K562 (cell line): ENCODE results near the gene CHM. TPM values are rescaled to one million over a fixed set of nuclear protein-coding genes. Genes with fewer than 3 reads are reported as not detected.

ENCODE experiments used
- microRNA counts: library from miRNA; unstranded; fragments of <30 nt; microRNA quantifications from one replicate; lab custom pipeline; 2016
- microRNA-seq: library from miRNA; unstranded; fragments of <30 nt; microRNA quantifications from one replicate; pipeline ENCODE4, GENCODE V29; 2018; ENCODE audit warnings: borderline microRNAs expressed
- polyA plus RNA-seq, 8 experiments: library from polyadenylated mRNA; depleted of rRNA in 4 of 8; stranded (reverse) in 5 of 8; unstranded in 3 of 8; fragments of >200 nt; fragmentation: Nextera tagmentation in 2 of 8; fragmentation: Illumina TruSeq in 1 of 8; extraction: Ambion mirVana in 2 of 8; extraction: Trizol in 1 of 8; gene quantifications; 2 replicates each; pipeline versions ENCODE4 v1.2.1 to v1.2.3, GENCODE V29; 2011 to 2014; ENCODE audit warnings: inconsistent platforms in 1 of 8, missing spikeins in 1 of 8
- small RNA-seq: library from RNA; depleted of rRNA; stranded (forward); fragments of <200 nt; gene quantifications from one replicate; pipeline ENCODE3, GENCODE V24; 2014
- total RNA-seq, 7 experiments: library from RNA; depleted of rRNA in 6 of 7; stranded (reverse); fragments of >200 nt in 6 of 7; fragmentation: Illumina TruSeq in 2 of 7; extraction: Trizol in 2 of 7; gene quantifications; 2 replicates each; pipeline versions ENCODE4 v1.2.1 to v1.2.3, GENCODE V29; 2011 to 2021; ENCODE audit warnings: low replicate concordance in 1 of 7

CHM gene
- total and polyA plus RNA-seq, 9 of the 15 experiments (the other 6 are each of a cell fraction or from before 2014, with no cell fraction given), result 2.2 to 9.0 (median 4.6) TPM

MicroRNAs within 50 kb of the gene (microRNA counts, 767-probe panel; counts per million panel counts)
- microRNA hsa-miR-1321 (lab: Ali Mortazavi, UCI), result not detected
- 1,779 counts per million, percentile 46 among the panel's probes with 10 or more counts for microRNA hsa-miR-361-3p (lab: Ali Mortazavi, UCI)
- microRNA hsa-miR-361-5p (lab: Ali Mortazavi, UCI), result 4,594 counts per million, percentile 86 among the panel's probes with 10 or more counts

Small RNA genes lying within 50 kb of the gene (microRNA-seq; reads per million reads assigned to microRNA genes)
- gene MIR1321 (not detected), gene MIR361 (618 reads per million, percentile 90 among the genes with 10 or more reads in this experiment)

Small RNA genes lying within 50 kb of the gene (small RNA-seq; reads per million reads assigned to genes)
- gene AL022401.1 (not detected), gene MIR361 (23.6 reads per million, percentile 97 among the genes with 10 or more reads in this experiment), gene NDUFA5P7 (not detected), gene RF00019 (not detected)

Other genes with a start within 250 kb of the CHM start
- gene DACH2, start 100.9 kb upstream of the CHM start, total RNA-seq (2014; rRNA removed), result not detected in 2 replicates
- gene DACH2, start 100.9 kb upstream of the CHM start, total RNA-seq (2014; rRNA removed; fragmentation: Illumina TruSeq; extraction: Trizol), result not detected in 2 replicates
- not detected in 2 replicates for gene DACH2, start 100.9 kb upstream of the CHM start, total RNA-seq (2015; rRNA removed; fragmentation: Illumina TruSeq; extraction: Trizol)
- not detected in 2 replicates for gene DACH2, start 100.9 kb upstream of the CHM start, total RNA-seq (2021)
- not detected in 2 replicates for gene DACH2, start 100.9 kb upstream of the CHM start, polyA plus RNA-seq (2011; rRNA removed)
- gene DACH2, start 100.9 kb upstream of the CHM start, polyA plus RNA-seq (2014; fragmentation: Illumina TruSeq; extraction: Trizol), result not detected in 2 replicates
- not detected for gene DACH2, start 100.9 kb upstream of the CHM start, polyA plus RNA-seq (2014; fragmentation: Nextera tagmentation; extraction: Ambion mirVana)
- gene DACH2, start 100.9 kb upstream of the CHM start, polyA plus RNA-seq (2014; rRNA removed), result not detected in 2 replicates